ENCODE measurements around the gene WWTR1.

WWTR1 gene

GRCh38 chr3:149497966-149498670 is 159.7 kb downstream of the WWTR1 start:
- TF ChIP-seq CTCF (IDR thresholded peaks at IDR 0.05) = no peak
- no peak for DNase-seq (ENCODE audit: low spot score)
- no peak overlapping the region for H3K4me3 ChIP-seq
- H3K27ac ChIP-seq = no peak overlapping the region

GRCh38 chr3:149496891-149497290 is 160.9 kb downstream of the WWTR1 start:
- TF ChIP-seq CTCF (IDR thresholded peaks at IDR 0.05) = no peak
- Histone ChIP-seq H3K4me3 (no peak overlapping the region), H3K27ac (no peak overlapping the region)
- DNase-seq (ENCODE audit: low spot score) = no peak

GRCh38 chr3:149495581-149496125 is 162.2 kb downstream of the WWTR1 start:
- no peak overlapping the region for H3K4me3 ChIP-seq
- H3K27ac ChIP-seq = no peak overlapping the region
- no peak for DNase-seq (ENCODE audit: low spot score)
- no peak for TF ChIP-seq CTCF (IDR thresholded peaks at IDR 0.05)

- no peak overlapping the region for H3K27ac ChIP-seq
- DNase-seq (ENCODE audit: low spot score) = no peak
- no peak for TF ChIP-seq CTCF (IDR thresholded peaks at IDR 0.05)
- no peak overlapping the region for H3K4me3 ChIP-seq
Observed at GRCh38 chr3:149494759-149495580, 162.9 kb downstream of the WWTR1 start.

- no peak overlapping the region for H3K4me3 ChIP-seq
- DNase-seq (ENCODE audit: low spot score) = no peak
- no peak overlapping the region for H3K27ac ChIP-seq
- TF ChIP-seq CTCF (IDR thresholded peaks at IDR 0.05) = peak; percentile 84
Observed at GRCh38 chr3:149494022-149494758, 163.6 kb downstream of the WWTR1 start.

GRCh38 chr3:149493315-149494021 is 164.4 kb downstream of the WWTR1 start:
- Histone ChIP-seq H3K27ac (no peak overlapping the region), H3K4me3 (no peak overlapping the region)
- no peak for DNase-seq (ENCODE audit: low spot score)
- TF ChIP-seq CTCF (IDR thresholded peaks at IDR 0.05) = no peak

Data from coronary artery (tissue), 2 donors.